ENCODE data around the gene TAS1R2.

GRCh38 chr1:18793164-18793563 lies 66.3 kb downstream of the TAS1R2 start:
- no peak for TF ChIP-seq EP300 (IDR thresholded peaks at IDR 0.05)
- TF ChIP-seq CTCF (IDR thresholded peaks at IDR 0.05), result no peak
- TF ChIP-seq POLR2A (IDR thresholded peaks at IDR 0.05), result no peak

All from gastroesophageal sphincter (tissue), 3 donors.